Neural progenitor cell (in vitro differentiated cells): ENCODE data around the gene LRP1B. TPM values are rescaled to one million over a fixed set of nuclear protein-coding genes. Genes with fewer than 3 reads are reported as not detected.
A peak's percentile ranks its signal among the peaks of the same experiment; 100 is the strongest.

Source experiments
- DNase-seq: peaks from one replicate; pipeline ENCODE4 v3.0.0-alpha.2; 2016; ENCODE audit warnings: low spot score
- H2AFZ ChIP-seq: fragments of 200-600 bp; sonication (generic); replicated peaks from 2 replicates; pipeline ENCODE4 v1.6.1; 2016; ENCODE audit warnings: antibody characterized with exemption
- H3F3A ChIP-seq: fragments of 200-600 bp; sonication (generic); 2 replicates; pipeline ENCODE4 v1.6.1; 2016; ENCODE audit warnings: antibody characterized with exemption, low read depth
- H3K27ac ChIP-seq: fragments of 200-600 bp; sonication (generic); 2 replicates; pipeline ENCODE4 v1.5.1; 2016; ENCODE audit warnings: mild to moderate bottlenecking
- H3K27me3 ChIP-seq: fragments of 200-600 bp; sonication (generic); 2 replicates; pipeline ENCODE4 v1.6.1; 2016; ENCODE audit warnings: mild to moderate bottlenecking, moderate library complexity
- H3K36me3 ChIP-seq: fragments of 200-600 bp; sonication (generic); 2 replicates; pipeline ENCODE4 v1.5.1; 2016
- H3K4me1 ChIP-seq: fragments of 200-600 bp; sonication (generic); 2 replicates; pipeline ENCODE4 v1.6.1; 2016; ENCODE audit warnings: mixed run types
- H3K4me2 ChIP-seq: fragments of 200-600 bp; sonication (generic); 2 replicates; pipeline ENCODE4 v1.6.1; 2016
- H3K4me3 ChIP-seq: fragments of 200-600 bp; sonication (generic); 2 replicates; pipeline ENCODE4 v1.5.1; 2016
- H3K79me2 ChIP-seq: fragments of 200-600 bp; sonication (generic); 2 replicates; pipeline ENCODE4 v1.6.1; 2016; ENCODE audit warnings: low read depth
- H3K9ac ChIP-seq: fragments of 200-600 bp; sonication (generic); 2 replicates; pipeline ENCODE4 v1.6.1; 2016
- H3K9me3 ChIP-seq: fragments of 200-600 bp; sonication (generic); 2 replicates; pipeline ENCODE4 v1.5.1; 2016; ENCODE audit warnings: low read depth
- H4K20me1 ChIP-seq: fragments of 200-600 bp; sonication (generic); 2 replicates; pipeline ENCODE4 v1.6.1; 2016; ENCODE audit warnings: low read depth
- H3K27ac Mint-ChIP-seq: 3 replicates; pipeline ENCODE4 v1.8.0; 2021; ENCODE audit warnings: mixed read lengths
- H3K27me3 Mint-ChIP-seq: 2 replicates; pipeline ENCODE4 v1.8.0; 2022; ENCODE audit warnings: low read depth, mild to moderate bottlenecking, inconsistent platforms, moderate library complexity, mixed read lengths; ENCODE audit not compliant: insufficient read depth
- H3K36me3 Mint-ChIP-seq: 3 replicates; pipeline ENCODE4 v1.8.0; 2021; ENCODE audit warnings: mixed read lengths
- H3K4me1 Mint-ChIP-seq: 3 replicates; pipeline ENCODE4 v1.8.0; 2021; ENCODE audit warnings: mixed read lengths
- H3K4me3 Mint-ChIP-seq: 3 replicates; pipeline ENCODE4 v1.8.0; 2021; ENCODE audit warnings: mild to moderate bottlenecking, moderate library complexity, mixed read lengths
- H3K9me3 Mint-ChIP-seq: 3 replicates; pipeline ENCODE4 v1.8.0; 2020; ENCODE audit warnings: mixed read lengths
- CTCF ChIP-seq: fragments of 200-600 bp; sonication (generic); IDR thresholded peaks from 2 replicates; pipeline ENCODE4 v1.5.1; 2017; ENCODE audit warnings: antibody characterized with exemption, mild to moderate bottlenecking
- EZH2 ChIP-seq: fragments of 200-600 bp; sonication (generic); IDR thresholded peaks from 2 replicates; pipeline ENCODE4 v1.6.1; 2017; ENCODE audit warnings: antibody characterized with exemption, mild to moderate bottlenecking, moderate library complexity
- EZH2phosphoT487 ChIP-seq: fragments of 200-600 bp; sonication (generic); IDR thresholded peaks from 2 replicates; pipeline ENCODE4 v1.6.1; 2017; ENCODE audit warnings: antibody characterized with exemption
- total RNA-seq: library from RNA; depleted of rRNA; stranded (reverse); fragments of >200 nt; gene quantifications from 2 replicates; pipeline ENCODE4 v1.2.3, GENCODE V29; 2015; ENCODE audit warnings: low replicate concordance

Gene LRP1B
- total RNA-seq, 1 donor from 2014 or later, result not detected

- Mint-ChIP-seq H3K4me1 (peaks cover 3% of the 10 kb centered on the region), H3K27ac (peak overlapping the region; percentile 7), H3K9me3 (no peaks in the 10 kb centered on the region), H3K36me3 (no peaks in the 10 kb centered on the region), H3K4me3 (no peak overlapping the region), H3K27me3 (no peaks in the 10 kb centered on the region)
- Histone ChIP-seq H3K79me2 (no peaks in the 10 kb centered on the region), H3K36me3 (no peaks in the 10 kb centered on the region), H3K27me3 (no peaks in the 10 kb centered on the region), H3K4me3 (no peak overlapping the region), H3K4me1 (no peaks in the 10 kb centered on the region), H3K9ac (no peak overlapping the region), H4K20me1 (no peaks in the 10 kb centered on the region), H3K4me2 (no peak overlapping the region), H3K27ac (no peak overlapping the region), H3F3A (no peaks in the 10 kb centered on the region), H3K9me3 (no peaks in the 10 kb centered on the region), H2AFZ (no peak overlapping the region)
- TF ChIP-seq EZH2, result no peak
- no peak for TF ChIP-seq EZH2phosphoT487
- TF ChIP-seq CTCF, result no peak
- DNase-seq, result no peak
Observed at GRCh38 chr2:142008135-142008744, 122.6 kb downstream of the LRP1B start.

GRCh38 chr2:141994066-141994465, 136.8 kb downstream of the LRP1B start:
- no peak for DNase-seq
- Mint-ChIP-seq H3K4me1 (no peaks in the 10 kb centered on the region), H3K36me3 (no peaks in the 10 kb centered on the region), H3K9me3 (no peaks in the 10 kb centered on the region), H3K27me3 (no peaks in the 10 kb centered on the region), H3K4me3 (no peak overlapping the region), H3K27ac (no peak overlapping the region)
- Histone ChIP-seq H3K27me3 (no peaks in the 10 kb centered on the region), H3K36me3 (no peaks in the 10 kb centered on the region), H3K9ac (no peak overlapping the region), H3F3A (no peaks in the 10 kb centered on the region), H3K4me2 (no peak overlapping the region), H3K79me2 (no peaks in the 10 kb centered on the region), H3K9me3 (no peaks in the 10 kb centered on the region), H3K4me1 (no peaks in the 10 kb centered on the region), H3K4me3 (no peak overlapping the region), H4K20me1 (no peaks in the 10 kb centered on the region), H2AFZ (no peak overlapping the region), H3K27ac (no peak overlapping the region)
- TF ChIP-seq EZH2phosphoT487 (no peak), EZH2 (no peak), CTCF (no peak)

GRCh38 chr2:141992695-141993094, 138.1 kb downstream of the LRP1B start:
- no peak for TF ChIP-seq EZH2
- no peak for TF ChIP-seq CTCF
- TF ChIP-seq EZH2phosphoT487, result no peak
- H3K4me3 ChIP-seq, result no peak overlapping the region
- H3K27ac ChIP-seq, result no peak overlapping the region
- H2AFZ ChIP-seq, result no peak overlapping the region
- no peak overlapping the region for H3K27ac Mint-ChIP-seq
- no peak overlapping the region for H3K9ac ChIP-seq
- H3K36me3 Mint-ChIP-seq, result no peaks in the 10 kb centered on the region
- no peaks in the 10 kb centered on the region for H3K27me3 Mint-ChIP-seq
- no peaks in the 10 kb centered on the region for H3F3A ChIP-seq
- H3K9me3 Mint-ChIP-seq, result no peaks in the 10 kb centered on the region
- H3K36me3 ChIP-seq, result no peaks in the 10 kb centered on the region
- H3K4me3 Mint-ChIP-seq, result no peak overlapping the region
- peaks cover 1% of the 10 kb centered on the region for H3K4me1 ChIP-seq
- no peaks in the 10 kb centered on the region for H3K9me3 ChIP-seq
- no peak for DNase-seq
- H3K27me3 ChIP-seq, result no peaks in the 10 kb centered on the region
- no peaks in the 10 kb centered on the region for H3K4me1 Mint-ChIP-seq
- no peak overlapping the region for H3K4me2 ChIP-seq
- H3K79me2 ChIP-seq, result no peaks in the 10 kb centered on the region
- no peaks in the 10 kb centered on the region for H4K20me1 ChIP-seq
